Measurements from ENCODE around the gene KDM5C. TPM values are rescaled to one million over a fixed set of nuclear protein-coding genes. Genes with fewer than 3 reads are reported as not detected.
A peak's percentile ranks its signal among the peaks of the same experiment; 100 is the strongest.

Gene KDM5C
- total RNA-seq, 1 experiment from 2014 or later = 89.8 TPM

GRCh38 chrX:53223068-53223693, 1.8 kb downstream of the KDM5C start:
- POLR2A ChIA-PET (ENCODE audit: unreplicated experiment) = no interaction called here

GRCh38 chrX:53211391-53211978, 13.5 kb downstream of the KDM5C start:
- H3K4me3 ChIP-seq (ENCODE audit: low read length) = no peak overlapping the region
- TF ChIP-seq EZH2phosphoT487 (IDR thresholded peaks at IDR 0.05; ENCODE audit: borderline replicate concordance, low read length) = no peak
- TF ChIP-seq EZH2 (IDR thresholded peaks at IDR 0.05; ENCODE audit: low read length, unreplicated experiment) = no peak
- no peak for TF ChIP-seq CTCF (conservative IDR thresholded peaks at IDR 0.05; ENCODE audit: low read depth, low read length)
- H4K20me1 ChIP-seq (ENCODE audit: low read length) = peaks cover 8% of the 10 kb centered on the region; the same call in 1 of the 2 replicates
- peaks cover 7% of the 10 kb centered on the region; the same call in 1 of the 2 replicates for H3K79me2 ChIP-seq (ENCODE audit: low read length)
- peaks cover 60% of the 10 kb centered on the region for H3K36me3 ChIP-seq (ENCODE audit: low read depth, low read length)
- ATAC-seq (peak; percentile 98), DNase-seq (peak; percentile 89)
- H3K4me1 ChIP-seq (ENCODE audit: insufficient read depth, low read length) = peaks cover 12% of the 10 kb centered on the region
- no peaks in the 10 kb centered on the region for H3K9me3 ChIP-seq (ENCODE audit: low read length)
- H3K27me3 ChIP-seq (ENCODE audit: low read length) = no peaks in the 10 kb centered on the region
- intact Hi-C loops (cut with micrococcal nuclease) = no loop called here
- no peak overlapping the region for H3K4me2 ChIP-seq (ENCODE audit: low read length)
- no peak overlapping the region for H3K27ac ChIP-seq (ENCODE audit: low read length)
- H3K9me2 ChIP-seq (replicated peaks; ENCODE audit: low read length) = no peaks in the 10 kb centered on the region
- ChIA-PET POLR2A (ENCODE audit: unreplicated experiment) (interaction anchor here (1.0 kb wide), 1 partner anchor 14 kb away, joined by 4 read pairs; no protein-coding TSS in a partner anchor), CTCF (no interaction called here)
- no peak overlapping the region for H3K9ac ChIP-seq (ENCODE audit: low read length)
- no peaks in the 10 kb centered on the region for H3F3A ChIP-seq (ENCODE audit: low read length, unreplicated experiment)
- H2AFZ ChIP-seq (ENCODE audit: low read length) = no peak overlapping the region
- BruUV-seq (replicated peaks) = no TSS peak

More at GRCh38 chrX:53223068-53223693, 1.8 kb downstream of the KDM5C start:
- H3K4me2 ChIP-seq (ENCODE audit: low read length) = peak overlapping the region; percentile 90
- no peak overlapping the region for H2AFZ ChIP-seq (ENCODE audit: low read length)
- H3K9me2 ChIP-seq (replicated peaks; ENCODE audit: low read length) = no peaks in the 10 kb centered on the region
- H4K20me1 ChIP-seq (ENCODE audit: low read length) = peaks cover 46% of the 10 kb centered on the region
- CTCF ChIA-PET = no interaction called here
- H3K9me3 ChIP-seq (ENCODE audit: low read length) = no peaks in the 10 kb centered on the region
- H3K4me3 ChIP-seq (ENCODE audit: low read length) = peak overlapping the region; percentile 97
- H3K4me1 ChIP-seq (ENCODE audit: insufficient read depth, low read length) = peaks cover 29% of the 10 kb centered on the region
- peak; percentile 23; the same call in 1 of the 2 replicates for TF ChIP-seq CTCF (conservative IDR thresholded peaks at IDR 0.05; ENCODE audit: low read depth, low read length)
- TF ChIP-seq EZH2 (IDR thresholded peaks at IDR 0.05; ENCODE audit: low read length, unreplicated experiment) = no peak
- TF ChIP-seq EZH2phosphoT487 (IDR thresholded peaks at IDR 0.05; ENCODE audit: borderline replicate concordance, low read length) = no peak
- no peaks in the 10 kb centered on the region for H3F3A ChIP-seq (ENCODE audit: low read length, unreplicated experiment)
- peaks cover 65% of the 10 kb centered on the region for H3K79me2 ChIP-seq (ENCODE audit: low read length)
- no peaks in the 10 kb centered on the region for H3K27me3 ChIP-seq (ENCODE audit: low read length)
- H3K36me3 ChIP-seq (ENCODE audit: low read depth, low read length) = peaks cover 22% of the 10 kb centered on the region
- peak overlapping the region; percentile 27; the same call in 1 of the 2 replicates for H3K9ac ChIP-seq (ENCODE audit: low read length)
- intact Hi-C loops (cut with micrococcal nuclease) = no loop called here
- DNase-seq (peak; percentile 22), ATAC-seq (no peak)
- H3K27ac ChIP-seq (ENCODE audit: low read length) = peak overlapping the region; percentile 56
- no TSS peak for BruUV-seq (replicated peaks)

GRCh38 chrX:53196678-53197077, 28.3 kb downstream of the KDM5C start:
- Histone ChIP-seq H3K79me2 (ENCODE audit: low read length) (no peaks in the 10 kb centered on the region), H3K36me3 (ENCODE audit: low read depth, low read length) (peaks cover 56% of the 10 kb centered on the region), H3K27ac (ENCODE audit: low read length) (no peak overlapping the region), H4K20me1 (ENCODE audit: low read length) (0 out of 2 replicates have a peak, but pooled peaks cover 4% of the 10 kb centered on the region), H3K4me3 (ENCODE audit: low read length) (no peak overlapping the region), H3F3A (ENCODE audit: low read length, unreplicated experiment) (no peaks in the 10 kb centered on the region), H3K27me3 (ENCODE audit: low read length) (no peaks in the 10 kb centered on the region), H3K4me1 (ENCODE audit: insufficient read depth, low read length) (no peaks in the 10 kb centered on the region), H3K9me2 (replicated peaks; ENCODE audit: low read length) (no peaks in the 10 kb centered on the region), H3K4me2 (ENCODE audit: low read length) (no peak overlapping the region), H2AFZ (ENCODE audit: low read length) (no peak overlapping the region), H3K9ac (ENCODE audit: low read length) (no peak overlapping the region), H3K9me3 (ENCODE audit: low read length) (no peaks in the 10 kb centered on the region)
- DNase-seq (no peak), ATAC-seq (no peak)
- no peak for TF ChIP-seq CTCF (conservative IDR thresholded peaks at IDR 0.05; ENCODE audit: low read depth, low read length)
- ChIA-PET POLR2A (ENCODE audit: unreplicated experiment) (no interaction called here), CTCF (no interaction called here)
- no TSS peak for BruUV-seq (replicated peaks)
- intact Hi-C loops (cut with micrococcal nuclease) = no loop called here

Measured in PC-3 (cell line).